Vagina (tissue), 2 donors: ENCODE data around the gene ACACA.

ENCODE experiments used
- POLR2A ChIP-seq, 2 donors: fragments of 450-650 bp; IDR thresholded peaks; one replicate each; pipeline ENCODE4 v1.6.1; 2017; ENCODE audit warnings: antibody characterized with exemption in 2 of 2, mild to moderate bottlenecking in 2 of 2, moderate library complexity in 2 of 2
- TF ChIP-seq, protein P1 (sequence below), 3 experiments: fragments of 450-650 bp in 2 of 3; fragments of 200-600 bp in 1 of 3; sonication (generic) in 1 of 3; IDR thresholded peaks; one replicate each; pipeline ENCODE4 v1.5.1; 2017 to 2019; ENCODE audit warnings: antibody characterized with exemption in 3 of 3, mild to moderate bottlenecking in 2 of 3, moderate library complexity in 2 of 3

DNA sequence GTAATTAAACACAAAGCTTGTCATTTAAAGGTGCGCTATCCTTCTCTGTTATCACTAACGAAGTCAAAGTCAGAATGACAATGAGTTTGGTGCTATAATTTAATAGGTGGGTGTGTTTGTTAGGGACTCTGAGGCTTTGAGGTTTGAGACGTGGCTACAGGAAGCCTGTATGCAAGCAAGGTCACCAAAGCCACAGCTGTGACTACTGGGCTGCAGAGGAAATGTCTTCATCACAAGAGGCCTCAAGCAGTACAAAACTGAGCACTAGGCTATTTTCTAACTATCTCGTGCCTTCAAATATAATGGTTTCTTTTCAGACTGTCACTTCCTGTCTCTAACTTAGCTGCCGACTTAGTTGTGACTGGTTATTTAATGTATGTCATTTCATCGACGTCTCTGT, 316.7 kb downstream of the ACACA start:
- TF ChIP-seq, protein P1, sequence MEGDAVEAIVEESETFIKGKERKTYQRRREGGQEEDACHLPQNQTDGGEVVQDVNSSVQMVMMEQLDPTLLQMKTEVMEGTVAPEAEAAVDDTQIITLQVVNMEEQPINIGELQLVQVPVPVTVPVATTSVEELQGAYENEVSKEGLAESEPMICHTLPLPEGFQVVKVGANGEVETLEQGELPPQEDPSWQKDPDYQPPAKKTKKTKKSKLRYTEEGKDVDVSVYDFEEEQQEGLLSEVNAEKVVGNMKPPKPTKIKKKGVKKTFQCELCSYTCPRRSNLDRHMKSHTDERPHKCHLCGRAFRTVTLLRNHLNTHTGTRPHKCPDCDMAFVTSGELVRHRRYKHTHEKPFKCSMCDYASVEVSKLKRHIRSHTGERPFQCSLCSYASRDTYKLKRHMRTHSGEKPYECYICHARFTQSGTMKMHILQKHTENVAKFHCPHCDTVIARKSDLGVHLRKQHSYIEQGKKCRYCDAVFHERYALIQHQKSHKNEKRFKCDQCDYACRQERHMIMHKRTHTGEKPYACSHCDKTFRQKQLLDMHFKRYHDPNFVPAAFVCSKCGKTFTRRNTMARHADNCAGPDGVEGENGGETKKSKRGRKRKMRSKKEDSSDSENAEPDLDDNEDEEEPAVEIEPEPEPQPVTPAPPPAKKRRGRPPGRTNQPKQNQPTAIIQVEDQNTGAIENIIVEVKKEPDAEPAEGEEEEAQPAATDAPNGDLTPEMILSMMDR (IDR thresholded peaks at IDR 0.05), result no peak
- no peak for TF ChIP-seq POLR2A (IDR thresholded peaks at IDR 0.05)
